Measurements from ENCODE around the gene COPE. TPM values are rescaled to one million over a fixed set of nuclear protein-coding genes. Genes with fewer than 3 reads are reported as not detected.

COPE gene
- polyA plus RNA-seq, 1 donor (not counting 4 experiments of a cell fraction or from before 2014, with no cell fraction given) = 109 TPM

DNA sequence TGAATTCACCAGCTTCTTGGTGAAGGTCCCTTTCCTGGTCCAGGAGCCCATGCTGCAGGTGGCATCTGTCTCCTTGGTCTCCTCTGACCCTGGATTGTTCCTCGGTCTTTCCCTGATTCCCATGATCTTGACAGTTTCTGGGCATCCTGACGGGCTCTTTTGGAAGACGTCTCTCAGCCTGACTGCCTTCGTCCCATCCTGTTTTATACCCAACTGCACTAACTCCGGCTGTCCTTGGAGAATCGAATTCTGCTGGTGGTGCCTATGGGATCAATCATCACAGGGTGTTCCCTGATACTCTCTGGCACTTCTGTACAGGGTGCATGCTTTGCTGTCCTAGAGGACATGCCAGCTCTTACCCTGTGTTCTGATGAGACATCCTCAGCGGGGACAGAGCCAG, 42.3 kb downstream of the COPE start:
- no peak overlapping the region for H3K9ac ChIP-seq (ENCODE audit: control insufficient read depth, extremely low read depth, insufficient read depth, low read length)
- no peaks in the 10 kb centered on the region for H3K79me2 ChIP-seq (ENCODE audit: control insufficient read depth, insufficient read depth, low read length)
- no peak overlapping the region for H2AFZ ChIP-seq (ENCODE audit: control insufficient read depth, low read length)
- no peak for TF ChIP-seq EZH2 (IDR thresholded peaks at IDR 0.05; ENCODE audit: low read length)
- TF ChIP-seq, protein P1, sequence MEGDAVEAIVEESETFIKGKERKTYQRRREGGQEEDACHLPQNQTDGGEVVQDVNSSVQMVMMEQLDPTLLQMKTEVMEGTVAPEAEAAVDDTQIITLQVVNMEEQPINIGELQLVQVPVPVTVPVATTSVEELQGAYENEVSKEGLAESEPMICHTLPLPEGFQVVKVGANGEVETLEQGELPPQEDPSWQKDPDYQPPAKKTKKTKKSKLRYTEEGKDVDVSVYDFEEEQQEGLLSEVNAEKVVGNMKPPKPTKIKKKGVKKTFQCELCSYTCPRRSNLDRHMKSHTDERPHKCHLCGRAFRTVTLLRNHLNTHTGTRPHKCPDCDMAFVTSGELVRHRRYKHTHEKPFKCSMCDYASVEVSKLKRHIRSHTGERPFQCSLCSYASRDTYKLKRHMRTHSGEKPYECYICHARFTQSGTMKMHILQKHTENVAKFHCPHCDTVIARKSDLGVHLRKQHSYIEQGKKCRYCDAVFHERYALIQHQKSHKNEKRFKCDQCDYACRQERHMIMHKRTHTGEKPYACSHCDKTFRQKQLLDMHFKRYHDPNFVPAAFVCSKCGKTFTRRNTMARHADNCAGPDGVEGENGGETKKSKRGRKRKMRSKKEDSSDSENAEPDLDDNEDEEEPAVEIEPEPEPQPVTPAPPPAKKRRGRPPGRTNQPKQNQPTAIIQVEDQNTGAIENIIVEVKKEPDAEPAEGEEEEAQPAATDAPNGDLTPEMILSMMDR (optimal IDR thresholded peaks at IDR 0.05 in 1 of 3, IDR thresholded peaks at IDR 0.05 in 1 of 3, conservative IDR thresholded peaks at IDR 0.05 in 1 of 3; ENCODE audit: extremely low read depth in 1 of 3, insufficient read depth in 2 of 3, low read length in 3 of 3) = no peak
- no peak for FAIRE-seq
- dilution Hi-C loops (cut with MboI; ENCODE audit: extremely low pct_ligation_motif_present, low sequenced_read_pairs) = no loop called here
- H3K9me1 ChIP-seq (ENCODE audit: control insufficient read depth, extremely low read depth, insufficient read depth, low read length) = no peaks in the 10 kb centered on the region
- H3K4me3 ChIP-seq (ENCODE audit: control insufficient read depth in 2 of 3, extremely low read depth in 1 of 3, insufficient read depth in 2 of 3, low read depth in 1 of 3, low read length in 3 of 3) = no peak overlapping the region
- H3K36me3 ChIP-seq (ENCODE audit: control insufficient read depth in 2 of 2, extremely low read depth in 1 of 2, insufficient read depth in 2 of 2, low read length in 2 of 2) = no peaks in the 10 kb centered on the region
- DNase-seq (ENCODE audit: low read depth, low spot score) = no peak
- H3K4me2 ChIP-seq (ENCODE audit: control insufficient read depth, extremely low read depth, insufficient read depth, low read depth, low read length) = no peak overlapping the region
- no peaks in the 10 kb centered on the region for H3K9me3 ChIP-seq (ENCODE audit: control insufficient read depth, low read depth, low read length)
- H3K4me1 ChIP-seq (ENCODE audit: control insufficient read depth, extremely low read depth, insufficient read depth, low read length) = no peaks in the 10 kb centered on the region
- H4K20me1 ChIP-seq (ENCODE audit: control insufficient read depth, extremely low read depth, insufficient read depth, low read length) = no peaks in the 10 kb centered on the region
- H3K27ac ChIP-seq (ENCODE audit: control insufficient read depth, insufficient read depth, low read length) = no peak overlapping the region
- H3K27me3 ChIP-seq (ENCODE audit: control insufficient read depth, extremely low read depth, insufficient read depth, low read length) = peaks cover 4% of the 10 kb centered on the region

DNA sequence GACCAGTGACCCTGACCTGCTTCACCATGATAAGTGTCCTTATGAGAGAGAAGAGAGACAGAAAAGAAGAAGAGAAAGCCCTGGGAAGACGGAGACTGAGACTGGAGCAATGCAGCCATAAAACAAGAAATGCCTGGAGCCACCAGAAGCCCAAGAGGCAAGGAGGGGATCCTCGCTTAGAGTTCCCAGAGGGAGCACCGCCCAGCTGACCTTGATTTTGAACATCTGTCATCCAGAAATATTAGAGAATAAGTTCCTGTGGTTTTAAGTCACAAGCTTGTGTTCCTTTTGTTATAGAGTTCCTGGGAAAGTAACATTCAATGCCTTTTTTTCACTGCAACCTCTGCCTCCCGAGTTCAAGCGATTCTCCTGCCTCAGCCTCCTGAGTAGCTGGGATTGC, 43.5 kb downstream of the COPE start:
- Histone ChIP-seq H3K79me2 (ENCODE audit: control insufficient read depth, insufficient read depth, low read length) (no peaks in the 10 kb centered on the region), H3K36me3 (ENCODE audit: control insufficient read depth in 2 of 2, extremely low read depth in 1 of 2, insufficient read depth in 2 of 2, low read length in 2 of 2) (no peaks in the 10 kb centered on the region), H3K4me2 (ENCODE audit: control insufficient read depth, extremely low read depth, insufficient read depth, low read depth, low read length) (no peak overlapping the region), H3K4me3 (ENCODE audit: control insufficient read depth in 2 of 3, extremely low read depth in 1 of 3, insufficient read depth in 2 of 3, low read depth in 1 of 3, low read length in 3 of 3) (no peak overlapping the region), H3K27me3 (ENCODE audit: control insufficient read depth, extremely low read depth, insufficient read depth, low read length) (peaks cover 4% of the 10 kb centered on the region), H3K4me1 (ENCODE audit: control insufficient read depth, extremely low read depth, insufficient read depth, low read length) (no peaks in the 10 kb centered on the region), H3K9ac (ENCODE audit: control insufficient read depth, extremely low read depth, insufficient read depth, low read length) (no peak overlapping the region), H3K9me1 (ENCODE audit: control insufficient read depth, extremely low read depth, insufficient read depth, low read length) (no peaks in the 10 kb centered on the region), H3K9me3 (ENCODE audit: control insufficient read depth, low read depth, low read length) (no peaks in the 10 kb centered on the region), H3K27ac (ENCODE audit: control insufficient read depth, insufficient read depth, low read length) (no peak overlapping the region), H4K20me1 (ENCODE audit: control insufficient read depth, extremely low read depth, insufficient read depth, low read length) (no peaks in the 10 kb centered on the region), H2AFZ (ENCODE audit: control insufficient read depth, low read length) (no peak overlapping the region)
- dilution Hi-C loops (cut with MboI; ENCODE audit: extremely low pct_ligation_motif_present, low sequenced_read_pairs) = no loop called here
- no peak for FAIRE-seq
- TF ChIP-seq, protein P1 (optimal IDR thresholded peaks at IDR 0.05 in 1 of 3, IDR thresholded peaks at IDR 0.05 in 1 of 3, conservative IDR thresholded peaks at IDR 0.05 in 1 of 3; ENCODE audit: extremely low read depth in 1 of 3, insufficient read depth in 2 of 3, low read length in 3 of 3) = no peak
- no peak for TF ChIP-seq EZH2 (IDR thresholded peaks at IDR 0.05; ENCODE audit: low read length)
- DNase-seq (ENCODE audit: low read depth, low spot score) = no peak
